ENCODE data around the gene EPRS1.
"Not testable (repeated sequence)": the region's sequence is repeated elsewhere in the genome, so short reads cannot be mapped to it uniquely, and the experiment has no call there.

Gene EPRS1

GRCh38 chr1:220038640-220039039, 7.7 kb downstream of the EPRS1 start:
- no peak for DNase-seq (ENCODE audit: low spot score)

GRCh38 chr1:220037810-220038209, 8.5 kb downstream of the EPRS1 start:
- DNase-seq (ENCODE audit: low spot score): not testable (repeated sequence)

- no peak for DNase-seq (ENCODE audit: low spot score)
These were observed 13.4 kb downstream of the EPRS1 start for GRCh38 chr1:220032911-220033310.

- no peak for DNase-seq (ENCODE audit: low spot score)
These were observed 15.0 kb downstream of the EPRS1 start for GRCh38 chr1:220031287-220031686.

GRCh38 chr1:220028346-220028895, 17.9 kb downstream of the EPRS1 start:
- no peak for DNase-seq (ENCODE audit: low spot score)

GRCh38 chr1:220019071-220019470, 27.2 kb downstream of the EPRS1 start:
- DNase-seq (ENCODE audit: low spot score): no peak

- no peak for DNase-seq (ENCODE audit: low spot score)
These were observed 32.8 kb downstream of the EPRS1 start for GRCh38 chr1:220013497-220013896.

- DNase-seq (ENCODE audit: low spot score): no peak
These were observed 34.0 kb downstream of the EPRS1 start for GRCh38 chr1:220012259-220012658.

- DNase-seq (ENCODE audit: low spot score): no peak
These were observed 34.7 kb downstream of the EPRS1 start for GRCh38 chr1:220011620-220012019.

- no peak for DNase-seq (ENCODE audit: low spot score)
These were observed 38.9 kb downstream of the EPRS1 start for GRCh38 chr1:220007438-220007837.

GRCh38 chr1:220005489-220005888, 40.8 kb downstream of the EPRS1 start:
- DNase-seq (ENCODE audit: low spot score): no peak

GRCh38 chr1:220003610-220004299, 42.5 kb downstream of the EPRS1 start:
- DNase-seq (ENCODE audit: low spot score): no peak

- DNase-seq (ENCODE audit: low spot score): no peak
These were observed 43.3 kb downstream of the EPRS1 start for GRCh38 chr1:220003015-220003414.

GRCh38 chr1:220001095-220001501, 45.2 kb downstream of the EPRS1 start:
- no peak for DNase-seq (ENCODE audit: low spot score)

- no peak for DNase-seq (ENCODE audit: low spot score)
These were observed 46.5 kb downstream of the EPRS1 start for GRCh38 chr1:219999821-220000220.
